SK-N-SH (cell line): Measurements from ENCODE around the gene TNFSF15. TPM values are rescaled to one million over a fixed set of nuclear protein-coding genes. Genes with fewer than 3 reads are reported as not detected.

Experiments used
- CTCF ChIA-PET: fragments of 300-600, 350-600 bp; formaldehyde crosslinking; extraction: SDS; loops from one replicate; lab custom pipeline; 2021; lab: Yijun Ruan, JAX
- POLR2A ChIA-PET: fragments of 350-600 bp; sonication (Branson Sonifier 250); formaldehyde crosslinking; extraction: SDS; loops from one replicate; lab custom pipeline; 2020; ENCODE audit warnings: antibody characterized with exemption, inconsistent platforms; lab: Yijun Ruan, JAX
- DNase-seq: peaks from one replicate; pipeline ENCODE4 v3.0.0; 2012
- H2AFZ ChIP-seq: fragments of 200-600 bp; sonication (generic); 2 replicates; pipeline ENCODE4 v1.8.1; 2016; ENCODE audit warnings: antibody characterized with exemption, mild to moderate bottlenecking, low read depth
- H3F3A ChIP-seq: fragments of 200-600 bp; sonication (generic); replicated peaks from 2 replicates; pipeline ENCODE3; 2016; ENCODE audit warnings: antibody characterized with exemption, mild to moderate bottlenecking; ENCODE audit not compliant: insufficient read depth
- H3K27ac ChIP-seq, 2 experiments: fragments of 200-500 bp in 1 of 2; fragments of 200-600 bp in 1 of 2; sonication (Bioruptor generic) in 1 of 2; sonication (generic), shearing (Covaris generic) in 1 of 2; 2 replicates each; pipeline versions ENCODE4 v1.5.1 to v1.6.1; 2014 to 2016; ENCODE audit warnings: low read depth in 2 of 2, inconsistent platforms in 1 of 2, low read length in 1 of 2, mild to moderate bottlenecking in 1 of 2, mixed read lengths in 1 of 2
- H3K27me3 ChIP-seq: fragments of 200-600 bp; sonication (generic), shearing (Covaris generic); 2 replicates; pipeline ENCODE4 v1.6.1; 2016; ENCODE audit warnings: mixed run types; ENCODE audit not compliant: insufficient read depth
- H3K36me3 ChIP-seq, 2 experiments: fragments of 200-500 bp in 1 of 2; fragments of 200-600 bp in 1 of 2; sonication (Bioruptor generic) in 1 of 2; sonication (generic) in 1 of 2; replicated peaks in 1 of 2; 2 replicates each; pipeline versions ENCODE3 to v1.5.1; 2014 to 2016; ENCODE audit warnings: low read length in 1 of 2, mild to moderate bottlenecking in 1 of 2; ENCODE audit not compliant: insufficient read depth in 2 of 2, control insufficient read depth in 1 of 2
- H3K4me1 ChIP-seq, 2 experiments: fragments of 200-500 bp in 1 of 2; fragments of 200-600 bp in 1 of 2; sonication (Bioruptor generic) in 1 of 2; sonication (generic), shearing (Covaris generic) in 1 of 2; 2 replicates each; pipeline versions ENCODE4 v1.5.1 to v1.6.1; 2014 to 2016; ENCODE audit warnings: low read depth in 1 of 2, low read length in 1 of 2, mixed run types in 1 of 2; ENCODE audit not compliant: insufficient read depth in 2 of 2, control insufficient read depth in 1 of 2
- H3K4me2 ChIP-seq: fragments of 200-600 bp; sonication (generic), shearing (Covaris generic); 2 replicates; pipeline ENCODE4 v1.6.1; 2017; ENCODE audit warnings: mixed run types
- H3K4me3 ChIP-seq, 2 experiments: fragments of 200-500 bp in 1 of 2; fragments of 200-600 bp in 1 of 2; sonication (Bioruptor generic) in 1 of 2; sonication (generic), shearing (Covaris generic) in 1 of 2; 2 replicates each; pipeline versions ENCODE4 v1.5.1 to v1.8.1; 2014 to 2016; ENCODE audit warnings: low read depth in 2 of 2, inconsistent platforms in 1 of 2, low read length in 1 of 2, mild to moderate bottlenecking in 1 of 2, mixed read lengths in 1 of 2, moderate library complexity in 1 of 2
- H3K79me2 ChIP-seq: fragments of 200-600 bp; sonication (generic); 2 replicates; pipeline ENCODE4 v1.8.1; 2017; ENCODE audit warnings: mild to moderate bottlenecking; ENCODE audit not compliant: insufficient read depth
- H3K9ac ChIP-seq: fragments of 200-600 bp; sonication (generic); 2 replicates; pipeline ENCODE4 v1.6.1; 2017; ENCODE audit warnings: mixed run types
- H3K9me2 ChIP-seq: fragments of 200-600 bp; sonication (generic); 2 replicates; pipeline ENCODE4 v1.6.1; 2017; ENCODE audit warnings: mixed run types
- H3K9me3 ChIP-seq: fragments of 200-600 bp; sonication (generic); 2 replicates; pipeline ENCODE4 v1.6.1; 2017; ENCODE audit warnings: mixed run types, mild to moderate bottlenecking, moderate library complexity
- H4K20me1 ChIP-seq: fragments of 200-600 bp; sonication (generic); 2 replicates; pipeline ENCODE4 v1.6.1; 2017; ENCODE audit warnings: mild to moderate bottlenecking, mixed run types; ENCODE audit not compliant: insufficient read depth
- ELF1 ChIP-seq: IDR thresholded peaks from 2 replicates; pipeline ENCODE4 v1.4.0; 2012
- EZH2phosphoT487 ChIP-seq: fragments of 200-600 bp; sonication (generic); IDR thresholded peaks from 2 replicates; pipeline ENCODE4 v1.6.1; 2017; ENCODE audit warnings: low read depth, mixed run types, mild to moderate bottlenecking, antibody characterized with exemption, moderate library complexity, borderline replicate concordance
- FOSL2 ChIP-seq: IDR thresholded peaks from 2 replicates; pipeline ENCODE4 v1.4.0; 2012; ENCODE audit warnings: low read depth, mild to moderate bottlenecking, moderate library complexity, borderline replicate concordance
- FOXM1 ChIP-seq: IDR thresholded peaks from 2 replicates; pipeline ENCODE4 v1.4.0; 2012; ENCODE audit warnings: low read depth, mild to moderate bottlenecking
- GABPA ChIP-seq: IDR thresholded peaks from 2 replicates; pipeline ENCODE4 v1.4.0; 2012; ENCODE audit warnings: low read depth, mild to moderate bottlenecking
- GATA2 ChIP-seq: sonication (generic); formaldehyde crosslinking; IDR thresholded peaks from 2 replicates; pipeline ENCODE4 v1.5.0; 2020; ENCODE audit warnings: mild to moderate bottlenecking, missing genetic modification reagents
- MAX ChIP-seq: IDR thresholded peaks from 2 replicates; pipeline ENCODE4 v1.4.0; 2012; ENCODE audit warnings: low read depth
- NFIC ChIP-seq: IDR thresholded peaks from 2 replicates; pipeline ENCODE4 v1.4.0; 2012; ENCODE audit warnings: borderline replicate concordance
- NRF1 ChIP-seq: IDR thresholded peaks from 2 replicates; pipeline ENCODE4 v1.6.1; 2012; ENCODE audit warnings: low read depth, mild to moderate bottlenecking, low read length
- PBX3 ChIP-seq: IDR thresholded peaks from 2 replicates; pipeline ENCODE4; 2012
- RAD21 ChIP-seq: IDR thresholded peaks from 2 replicates; pipeline ENCODE4 v1.6.1; 2012; ENCODE audit warnings: mild to moderate bottlenecking, low read length
- RFX5 ChIP-seq: IDR thresholded peaks from 2 replicates; pipeline ENCODE4 v1.6.1; 2012; ENCODE audit warnings: mild to moderate bottlenecking, improper control_type of control experiment, low read length
- RXRA ChIP-seq: IDR thresholded peaks from 2 replicates; pipeline ENCODE4 v1.4.0; 2012; ENCODE audit warnings: low read depth, mild to moderate bottlenecking, borderline replicate concordance
- SIN3A ChIP-seq: IDR thresholded peaks from 2 replicates; pipeline ENCODE4 v1.6.1; 2012; ENCODE audit warnings: low read depth, mild to moderate bottlenecking, low read length, moderate library complexity, borderline replicate concordance
- TAF1 ChIP-seq: IDR thresholded peaks from 2 replicates; pipeline ENCODE4 v1.6.1; 2012; ENCODE audit warnings: low read depth, mild to moderate bottlenecking, low read length, moderate library complexity, borderline replicate concordance
- TEAD4 ChIP-seq: IDR thresholded peaks from 2 replicates; pipeline ENCODE4 v1.4.0; 2012; ENCODE audit warnings: mild to moderate bottlenecking, borderline replicate concordance; ENCODE audit not compliant: insufficient read depth
- YY1 ChIP-seq: IDR thresholded peaks from 2 replicates; pipeline ENCODE4 v1.4.0; 2012; ENCODE audit warnings: low read depth, mild to moderate bottlenecking
- WGBS: methylation state at CpG from one replicate; pipeline ENCODE4 v1.1.6; 2017; ENCODE audit warnings: low lambda C conversion rate; 5-methylcytosine and 5-hydroxymethylcytosine counted together
- polyA plus RNA-seq, 3 experiments: library from polyadenylated mRNA; depleted of rRNA; stranded (reverse); fragments of >200 nt; gene quantifications; 2 replicates each; pipeline ENCODE4 v1.2.3, GENCODE V29; 2012
- TF ChIP-seq, protein P1 (sequence below): IDR thresholded peaks from 2 replicates; pipeline ENCODE4 v1.6.1; 2012; ENCODE audit warnings: mild to moderate bottlenecking, low read depth, low read length, moderate library complexity
- TF ChIP-seq, protein P2 (sequence below): fragments of 200-600 bp; sonication (generic); IDR thresholded peaks from 2 replicates; pipeline ENCODE4 v1.6.1; 2017; ENCODE audit warnings: antibody characterized with exemption, mild to moderate bottlenecking, moderate library complexity

Gene TNFSF15
- polyA plus RNA-seq, 1 of the 3 experiments (the other 2 are of a cell fraction) = 0.64 TPM

- Histone ChIP-seq H3K36me3 (no peaks in the 10 kb centered on the region), H3K9me2 (no peaks in the 10 kb centered on the region)
- CTCF ChIA-PET = no interaction called here
Observed at GRCh38 chr9:114743446-114743845, 62.4 kb downstream of the TNFSF15 start.

DNA sequence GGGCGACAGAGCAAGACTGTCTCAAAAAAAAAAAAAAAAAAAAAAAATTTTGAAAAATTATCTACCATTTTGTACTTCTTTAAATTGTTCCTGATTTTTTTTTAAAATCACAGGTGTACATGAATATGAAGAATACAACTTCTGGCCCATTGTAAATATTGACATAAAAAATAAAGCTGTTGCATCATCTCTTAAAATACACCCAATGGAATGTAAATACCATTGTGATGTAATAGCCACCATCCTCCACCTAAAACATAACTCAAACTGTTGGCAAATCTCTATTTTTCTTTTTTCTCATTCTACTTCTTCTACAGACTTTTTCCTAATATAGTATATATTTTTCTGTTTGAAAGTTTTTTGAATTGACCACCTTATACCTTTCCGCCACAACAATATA lies 62.9 kb downstream of the TNFSF15 start:
- H3K27ac ChIP-seq = no peak overlapping the region
- ChIA-PET POLR2A (no interaction called here), CTCF (interaction anchor here (0.8 to 1.8 kb wide), 3 partner anchors 164 to 781 kb away, joined by 3 to 4 read pairs (median 4); no protein-coding TSS in a partner anchor)
- no peaks in the 10 kb centered on the region for H3K9me2 ChIP-seq
- no peaks in the 10 kb centered on the region for H3K36me3 ChIP-seq
- H3K4me3 ChIP-seq = no peak overlapping the region
- H3K9ac ChIP-seq = no peak overlapping the region
- H2AFZ ChIP-seq = no peak overlapping the region
- no peak overlapping the region for H3K4me2 ChIP-seq
- 82% methylated on average over 2 of the region's 2 CpGs for WGBS
- DNase-seq = no peak
- no peaks in the 10 kb centered on the region for H3K9me3 ChIP-seq
- H3K27me3 ChIP-seq = no peaks in the 10 kb centered on the region
- H3K4me1 ChIP-seq = no peaks in the 10 kb centered on the region
- H3F3A ChIP-seq = no peaks in the 10 kb centered on the region
- H4K20me1 ChIP-seq = no peaks in the 10 kb centered on the region
- H3K79me2 ChIP-seq = no peaks in the 10 kb centered on the region
- TF ChIP-seq RAD21 = no peak
- TF ChIP-seq FOSL2 = no peak
- no peak for TF ChIP-seq MAX
- TF ChIP-seq, protein P1, sequence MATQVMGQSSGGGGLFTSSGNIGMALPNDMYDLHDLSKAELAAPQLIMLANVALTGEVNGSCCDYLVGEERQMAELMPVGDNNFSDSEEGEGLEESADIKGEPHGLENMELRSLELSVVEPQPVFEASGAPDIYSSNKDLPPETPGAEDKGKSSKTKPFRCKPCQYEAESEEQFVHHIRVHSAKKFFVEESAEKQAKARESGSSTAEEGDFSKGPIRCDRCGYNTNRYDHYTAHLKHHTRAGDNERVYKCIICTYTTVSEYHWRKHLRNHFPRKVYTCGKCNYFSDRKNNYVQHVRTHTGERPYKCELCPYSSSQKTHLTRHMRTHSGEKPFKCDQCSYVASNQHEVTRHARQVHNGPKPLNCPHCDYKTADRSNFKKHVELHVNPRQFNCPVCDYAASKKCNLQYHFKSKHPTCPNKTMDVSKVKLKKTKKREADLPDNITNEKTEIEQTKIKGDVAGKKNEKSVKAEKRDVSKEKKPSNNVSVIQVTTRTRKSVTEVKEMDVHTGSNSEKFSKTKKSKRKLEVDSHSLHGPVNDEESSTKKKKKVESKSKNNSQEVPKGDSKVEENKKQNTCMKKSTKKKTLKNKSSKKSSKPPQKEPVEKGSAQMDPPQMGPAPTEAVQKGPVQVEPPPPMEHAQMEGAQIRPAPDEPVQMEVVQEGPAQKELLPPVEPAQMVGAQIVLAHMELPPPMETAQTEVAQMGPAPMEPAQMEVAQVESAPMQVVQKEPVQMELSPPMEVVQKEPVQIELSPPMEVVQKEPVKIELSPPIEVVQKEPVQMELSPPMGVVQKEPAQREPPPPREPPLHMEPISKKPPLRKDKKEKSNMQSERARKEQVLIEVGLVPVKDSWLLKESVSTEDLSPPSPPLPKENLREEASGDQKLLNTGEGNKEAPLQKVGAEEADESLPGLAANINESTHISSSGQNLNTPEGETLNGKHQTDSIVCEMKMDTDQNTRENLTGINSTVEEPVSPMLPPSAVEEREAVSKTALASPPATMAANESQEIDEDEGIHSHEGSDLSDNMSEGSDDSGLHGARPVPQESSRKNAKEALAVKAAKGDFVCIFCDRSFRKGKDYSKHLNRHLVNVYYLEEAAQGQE = no peak
- TF ChIP-seq, protein P2, sequence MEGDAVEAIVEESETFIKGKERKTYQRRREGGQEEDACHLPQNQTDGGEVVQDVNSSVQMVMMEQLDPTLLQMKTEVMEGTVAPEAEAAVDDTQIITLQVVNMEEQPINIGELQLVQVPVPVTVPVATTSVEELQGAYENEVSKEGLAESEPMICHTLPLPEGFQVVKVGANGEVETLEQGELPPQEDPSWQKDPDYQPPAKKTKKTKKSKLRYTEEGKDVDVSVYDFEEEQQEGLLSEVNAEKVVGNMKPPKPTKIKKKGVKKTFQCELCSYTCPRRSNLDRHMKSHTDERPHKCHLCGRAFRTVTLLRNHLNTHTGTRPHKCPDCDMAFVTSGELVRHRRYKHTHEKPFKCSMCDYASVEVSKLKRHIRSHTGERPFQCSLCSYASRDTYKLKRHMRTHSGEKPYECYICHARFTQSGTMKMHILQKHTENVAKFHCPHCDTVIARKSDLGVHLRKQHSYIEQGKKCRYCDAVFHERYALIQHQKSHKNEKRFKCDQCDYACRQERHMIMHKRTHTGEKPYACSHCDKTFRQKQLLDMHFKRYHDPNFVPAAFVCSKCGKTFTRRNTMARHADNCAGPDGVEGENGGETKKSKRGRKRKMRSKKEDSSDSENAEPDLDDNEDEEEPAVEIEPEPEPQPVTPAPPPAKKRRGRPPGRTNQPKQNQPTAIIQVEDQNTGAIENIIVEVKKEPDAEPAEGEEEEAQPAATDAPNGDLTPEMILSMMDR = no peak
- TF ChIP-seq FOXM1 = no peak
- TF ChIP-seq RXRA = no peak
- TF ChIP-seq SIN3A = no peak
- no peak for TF ChIP-seq NRF1
- TF ChIP-seq NFIC = no peak
- TF ChIP-seq ELF1 = no peak
- TF ChIP-seq TAF1 = no peak
- no peak for TF ChIP-seq RFX5
- TF ChIP-seq PBX3 = no peak
- no peak for TF ChIP-seq GATA2 (CRISPR knock-in tag)

More at GRCh38 chr9:114743446-114743845, 62.4 kb downstream of the TNFSF15 start:
- Histone ChIP-seq H3K27ac (no peak overlapping the region), H3K79me2 (no peaks in the 10 kb centered on the region), H3K4me1 (no peaks in the 10 kb centered on the region), H3K4me3 (no peak overlapping the region), H3F3A (no peaks in the 10 kb centered on the region), H3K4me2 (no peak overlapping the region), H4K20me1 (no peaks in the 10 kb centered on the region), H3K9ac (no peak overlapping the region), H3K27me3 (no peaks in the 10 kb centered on the region), H2AFZ (no peak overlapping the region), H3K9me3 (no peaks in the 10 kb centered on the region)
- WGBS = 79% methylated on average over 3 of the region's 3 CpGs
- POLR2A ChIA-PET = no interaction called here
- DNase-seq = no peak
- TF ChIP-seq YY1 (no peak), GABPA (no peak), TEAD4 (no peak), FOSL2 (no peak), RXRA (no peak), EZH2phosphoT487 (no peak), NRF1 (no peak)
- TF ChIP-seq, protein P2 = no peak
